Measurements from ENCODE around the gene SLC6A2. TPM values are rescaled to one million over a fixed set of nuclear protein-coding genes. Genes with fewer than 3 reads are reported as not detected.
"Not testable (repeated sequence)": the region's sequence is repeated elsewhere in the genome, so short reads cannot be mapped to it uniquely, and the experiment has no call there.

SLC6A2 gene
- total RNA-seq (not detected), total RNA-seq (0 to 0.14 (median 0) reads per million in 172 experiments)
- not detected for polyA plus RNA-seq (2013, experiment 1 of 2)
- polyA plus RNA-seq (2013, experiment 2 of 2) = 0.03 TPM

DNA sequence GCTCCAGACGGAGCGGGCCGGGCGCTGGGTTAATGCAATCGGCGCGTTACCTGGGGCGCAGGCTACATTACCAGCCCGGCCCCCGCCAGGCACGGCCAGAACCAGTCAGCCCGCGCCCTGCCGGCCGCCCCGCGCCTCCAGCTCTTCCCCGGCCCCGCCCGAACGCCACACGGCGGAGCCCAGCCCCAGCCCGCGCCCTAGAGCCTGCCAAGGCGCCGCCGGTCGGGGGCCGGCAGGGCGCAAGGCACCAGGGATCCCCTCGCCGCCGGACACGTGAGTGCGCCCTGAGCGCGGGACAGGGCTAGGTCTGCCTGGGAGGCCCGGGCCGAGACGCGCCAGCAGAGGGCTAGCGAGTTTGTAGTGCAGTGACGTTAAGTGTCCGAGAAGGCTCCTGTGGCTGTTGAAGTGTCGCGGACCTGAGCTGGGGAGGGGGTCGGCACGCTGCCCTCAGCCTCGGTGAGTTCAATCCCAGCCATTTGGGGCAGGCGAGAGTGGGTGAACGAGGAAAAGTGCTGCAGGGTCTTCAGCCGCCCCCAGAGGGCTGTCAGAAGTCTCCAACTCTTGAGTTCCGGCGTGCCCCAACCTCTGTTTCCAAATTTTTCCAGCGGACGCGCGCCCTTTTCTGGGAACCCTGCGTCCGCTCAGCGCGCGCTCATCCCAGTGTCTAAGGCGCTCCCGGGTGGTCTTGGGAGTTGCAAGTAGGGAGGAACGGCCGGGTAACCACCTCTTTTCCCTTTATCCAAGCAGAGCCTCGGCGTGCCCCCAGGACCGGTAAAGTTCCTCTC is at the start of gene SLC6A2:
Gene SLC6A2, plus strand, starts transcription at position 92 of the 785 bp plus-strand sequence. CDS start 707 bp downstream, outside the sequence.
- H3K4me1 Mint-ChIP-seq (ENCODE audit: low read depth) = no peaks in the 10 kb centered on the region
- Histone ChIP-seq H3K4me1 (ENCODE audit: insufficient read depth, low read length) (no peaks in the 10 kb centered on the region), H3K27ac (ENCODE audit: low read depth in 1 of 2, low read length in 2 of 2) (no peak within 1 kb of the TSS), H3K4me3 (ENCODE audit: low read length) (no peak within 1 kb of the TSS), H3K9me3 (ENCODE audit: control insufficient read depth in 1 of 2, insufficient read depth in 1 of 2, low read length in 2 of 2) (peaks cover 0 to 7% of the 10 kb centered on the region in 2 experiments), H3K36me3 (ENCODE audit: insufficient read depth, low read length) (no peaks in the 10 kb centered on the region), H3K27me3 (ENCODE audit: control insufficient read depth in 1 of 2, insufficient read depth in 2 of 2, low read length in 2 of 2) (peaks cover 16 to 22% of the 10 kb centered on the region in 2 experiments)
- intact Hi-C loops (cut with DNase I, micrococcal nuclease) = no loop called here
- H3K9me3 Mint-ChIP-seq = no peaks in the 10 kb centered on the region
- POLR2A ChIA-PET = no interaction called here
- H3K27me3 Mint-ChIP-seq = peaks cover 35% of the 10 kb centered on the region
- no peaks in the 10 kb centered on the region for H3K36me3 Mint-ChIP-seq (ENCODE audit: low read depth)
- DNase-seq = no peak
- H3K27ac Mint-ChIP-seq = no peak within 1 kb of the TSS
- H3K4me3 Mint-ChIP-seq = no peak within 1 kb of the TSS
- TF ChIP-seq, protein P1, sequence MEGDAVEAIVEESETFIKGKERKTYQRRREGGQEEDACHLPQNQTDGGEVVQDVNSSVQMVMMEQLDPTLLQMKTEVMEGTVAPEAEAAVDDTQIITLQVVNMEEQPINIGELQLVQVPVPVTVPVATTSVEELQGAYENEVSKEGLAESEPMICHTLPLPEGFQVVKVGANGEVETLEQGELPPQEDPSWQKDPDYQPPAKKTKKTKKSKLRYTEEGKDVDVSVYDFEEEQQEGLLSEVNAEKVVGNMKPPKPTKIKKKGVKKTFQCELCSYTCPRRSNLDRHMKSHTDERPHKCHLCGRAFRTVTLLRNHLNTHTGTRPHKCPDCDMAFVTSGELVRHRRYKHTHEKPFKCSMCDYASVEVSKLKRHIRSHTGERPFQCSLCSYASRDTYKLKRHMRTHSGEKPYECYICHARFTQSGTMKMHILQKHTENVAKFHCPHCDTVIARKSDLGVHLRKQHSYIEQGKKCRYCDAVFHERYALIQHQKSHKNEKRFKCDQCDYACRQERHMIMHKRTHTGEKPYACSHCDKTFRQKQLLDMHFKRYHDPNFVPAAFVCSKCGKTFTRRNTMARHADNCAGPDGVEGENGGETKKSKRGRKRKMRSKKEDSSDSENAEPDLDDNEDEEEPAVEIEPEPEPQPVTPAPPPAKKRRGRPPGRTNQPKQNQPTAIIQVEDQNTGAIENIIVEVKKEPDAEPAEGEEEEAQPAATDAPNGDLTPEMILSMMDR (IDR thresholded peaks at IDR 0.05) = no peak
- no peak for ATAC-seq (ENCODE audit: poor library complexity)
- CTCF ChIA-PET = no interaction called here

DNA sequence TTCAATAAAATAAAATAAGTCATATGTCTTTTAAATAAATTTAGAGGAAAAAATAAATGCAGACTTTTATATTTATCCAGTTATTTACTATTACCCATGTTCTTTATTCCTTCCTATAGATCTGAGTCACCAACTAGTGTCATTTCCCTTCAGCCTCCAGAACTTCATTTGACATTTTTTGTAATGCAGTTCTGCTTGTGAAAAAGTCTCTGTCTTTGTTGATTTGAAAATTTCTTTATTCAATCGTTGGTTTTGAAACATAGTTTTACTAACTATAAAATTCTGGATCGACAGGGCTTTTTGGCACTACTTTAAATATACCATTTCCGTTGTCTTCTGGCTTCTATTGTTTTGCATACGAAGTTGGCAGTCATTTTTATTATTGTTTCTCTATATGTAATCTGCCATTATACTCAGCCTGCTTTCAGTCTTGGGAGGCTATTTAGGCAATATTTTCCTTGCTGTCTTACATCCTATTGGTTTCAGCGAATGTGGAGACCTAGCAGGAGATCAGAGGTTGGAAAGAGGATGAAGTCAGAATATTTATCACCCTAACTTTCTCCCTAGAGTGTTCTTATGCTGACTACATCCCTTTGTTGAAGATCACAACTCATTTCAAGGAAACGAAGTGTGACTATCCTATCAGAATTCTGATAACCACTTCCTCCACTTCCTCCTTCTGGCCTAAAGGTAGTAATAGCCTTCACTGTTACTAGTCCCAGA is 42.0 kb upstream of the SLC6A2 start:
- no peak overlapping the region for H3K4me3 ChIP-seq (ENCODE audit: low read length)
- DNase-seq (no peak), ATAC-seq (ENCODE audit: poor library complexity) (no peak)
- H3K36me3 ChIP-seq (ENCODE audit: insufficient read depth, low read length) = no peaks in the 10 kb centered on the region
- no peak overlapping the region for H3K27ac Mint-ChIP-seq
- H3K27me3 Mint-ChIP-seq = peaks cover 20% of the 10 kb centered on the region
- TF ChIP-seq, protein P1 (IDR thresholded peaks at IDR 0.05) = no peak
- no peaks in the 10 kb centered on the region for H3K4me1 ChIP-seq (ENCODE audit: insufficient read depth, low read length)
- intact Hi-C loops (cut with DNase I, micrococcal nuclease) = no loop called here
- CTCF ChIA-PET = no interaction called here
- H3K27me3 ChIP-seq (ENCODE audit: control insufficient read depth in 1 of 2, insufficient read depth in 2 of 2, low read length in 2 of 2) = peaks cover 4 to 5% of the 10 kb centered on the region in 2 experiments
- H3K27ac ChIP-seq (ENCODE audit: low read depth in 1 of 2, low read length in 2 of 2) = no peak overlapping the region
- H3K36me3 Mint-ChIP-seq (ENCODE audit: low read depth) = no peaks in the 10 kb centered on the region
- H3K9me3 Mint-ChIP-seq = no peaks in the 10 kb centered on the region
- no peak overlapping the region for H3K4me3 Mint-ChIP-seq
- H3K4me1 Mint-ChIP-seq (ENCODE audit: low read depth) = no peaks in the 10 kb centered on the region
- H3K9me3 ChIP-seq (ENCODE audit: control insufficient read depth in 1 of 2, insufficient read depth in 1 of 2, low read length in 2 of 2) = peaks cover 0 to 5% of the 10 kb centered on the region in 2 experiments
- POLR2A ChIA-PET = no interaction called here

DNA sequence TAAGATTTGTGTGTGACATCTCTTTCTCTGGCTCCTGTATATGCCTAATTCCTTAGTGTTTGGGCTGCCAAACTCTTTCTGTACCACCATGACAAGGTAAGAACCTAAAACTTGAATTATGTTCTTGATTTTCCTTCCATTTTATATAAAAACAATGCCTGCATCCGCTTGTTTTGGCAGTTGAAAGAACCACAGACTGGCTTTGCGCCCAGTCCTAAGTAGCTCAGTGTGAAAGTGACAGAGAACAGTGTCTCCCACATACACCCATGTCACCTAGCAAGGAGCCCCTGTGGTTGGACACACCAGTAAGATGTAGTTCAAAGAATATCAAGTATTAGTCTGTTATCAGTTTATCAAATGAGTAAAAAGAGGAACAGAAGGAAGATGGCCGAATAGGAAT is 40.7 kb upstream of the SLC6A2 start:
- DNase-seq (no peak), ATAC-seq (ENCODE audit: poor library complexity) (no peak)
- Histone ChIP-seq H3K36me3 (ENCODE audit: insufficient read depth, low read length) (no peaks in the 10 kb centered on the region), H3K27ac (ENCODE audit: low read depth in 1 of 2, low read length in 2 of 2) (no peak overlapping the region), H3K27me3 (ENCODE audit: control insufficient read depth in 1 of 2, insufficient read depth in 2 of 2, low read length in 2 of 2) (peaks cover 4 to 5% of the 10 kb centered on the region in 2 experiments), H3K9me3 (ENCODE audit: control insufficient read depth in 1 of 2, insufficient read depth in 1 of 2, low read length in 2 of 2) (peaks cover 0 to 5% of the 10 kb centered on the region in 2 experiments), H3K4me3 (ENCODE audit: low read length) (no peak overlapping the region), H3K4me1 (ENCODE audit: insufficient read depth, low read length) (no peaks in the 10 kb centered on the region)
- H3K9me3 Mint-ChIP-seq = no peaks in the 10 kb centered on the region
- H3K36me3 Mint-ChIP-seq (ENCODE audit: low read depth) = no peaks in the 10 kb centered on the region
- intact Hi-C loops (cut with DNase I, micrococcal nuclease) = no loop called here
- no peaks in the 10 kb centered on the region for H3K4me1 Mint-ChIP-seq (ENCODE audit: low read depth)
- TF ChIP-seq, protein P1 (IDR thresholded peaks at IDR 0.05) = no peak
- CTCF ChIA-PET = no interaction called here
- POLR2A ChIA-PET = no interaction called here
- peaks cover 26% of the 10 kb centered on the region for H3K27me3 Mint-ChIP-seq
- no peak overlapping the region for H3K27ac Mint-ChIP-seq
- H3K4me3 Mint-ChIP-seq = no peak overlapping the region

DNA sequence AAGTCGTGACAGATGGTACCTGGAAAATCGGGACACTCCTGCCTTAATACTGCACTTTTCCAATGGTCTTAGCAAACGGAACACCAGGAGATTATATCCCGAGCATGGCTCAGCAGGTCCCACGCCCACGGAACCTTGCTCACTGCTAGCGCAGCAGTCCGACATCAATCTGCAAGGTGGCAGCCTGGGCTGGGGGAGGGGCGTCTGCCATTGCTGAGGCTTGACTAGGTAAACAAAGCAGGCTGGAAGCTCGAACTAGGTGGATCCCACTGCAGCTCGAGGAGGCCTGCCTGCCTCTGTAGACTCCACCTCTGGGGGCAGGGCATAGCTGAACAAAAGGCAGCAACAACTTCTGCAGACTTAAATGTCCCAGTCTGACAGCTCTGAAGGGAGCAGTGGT is 40.1 kb upstream of the SLC6A2 start:
- H3K36me3 Mint-ChIP-seq (ENCODE audit: low read depth); H3K27ac Mint-ChIP-seq; H3K27ac ChIP-seq (ENCODE audit: low read depth in 1 of 2, low read length in 2 of 2); H3K9me3 Mint-ChIP-seq; H3K9me3 ChIP-seq (ENCODE audit: control insufficient read depth in 1 of 2, insufficient read depth in 1 of 2, low read length in 2 of 2); intact Hi-C loops (cut with DNase I, micrococcal nuclease); CTCF ChIA-PET; H3K4me3 ChIP-seq (ENCODE audit: low read length); H3K4me1 Mint-ChIP-seq (ENCODE audit: low read depth); H3K27me3 ChIP-seq (ENCODE audit: control insufficient read depth in 1 of 2, insufficient read depth in 2 of 2, low read length in 2 of 2); H3K4me1 ChIP-seq (ENCODE audit: insufficient read depth, low read length); DNase-seq; POLR2A ChIA-PET; H3K4me3 Mint-ChIP-seq; ATAC-seq (ENCODE audit: poor library complexity); H3K36me3 ChIP-seq (ENCODE audit: insufficient read depth, low read length): not testable (repeated sequence)
- peaks cover 26% of the 10 kb centered on the region for H3K27me3 Mint-ChIP-seq
